Pancreas (tissue), 10 donors: ENCODE data around the gene CTAG1B. TPM values are rescaled to one million over a fixed set of nuclear protein-coding genes. Genes with fewer than 3 reads are reported as not detected.
A peak's percentile ranks its signal among the peaks of the same experiment; 100 is the strongest.

Source experiments
- ATAC-seq, 4 donors: fragments of 200-7000 bp; cut with Tn5 transposase; one replicate each; pipeline versions ENCODE4 v1.8.0 to v1.9.1; 2020; ENCODE audit warnings: mild to moderate bottlenecking in 4 of 4, moderate library complexity in 4 of 4
- DNase-seq, 6 donors: peaks; one replicate each; pipeline ENCODE4 v3.0.0-alpha.2; 2020
- FAIRE-seq: peaks from 2 replicates; lab custom pipeline; 2012; peaks lifted over from hg19 to GRCh38; lab: Jason Lieb, UNC
- H3K27ac ChIP-seq, 4 donors: fragments of 200-600 bp; sonication (generic); 1 replicate in 3 of 4; 2 replicates in 1 of 4; pipeline versions ENCODE4 v1.5.0 to v1.8.0; 2020
- H3K27me3 ChIP-seq, 4 donors: fragments of 200-600 bp; one replicate each; pipeline ENCODE4 v1.8.0; 2021
- H3K36me3 ChIP-seq, 3 donors: fragments of 200-600 bp; sonication (generic) in 1 of 3; one replicate each; pipeline versions ENCODE4 v1.5.0 to v1.8.0; 2020 to 2021
- H3K4me1 ChIP-seq, 3 donors: fragments of 200-600 bp; one replicate each; pipeline ENCODE4 v1.8.0; 2021
- H3K4me3 ChIP-seq, 4 donors: fragments of 200-600 bp; sonication (generic) in 2 of 4; one replicate each; pipeline versions ENCODE4 v1.5.0 to v1.8.0; 2020 to 2021
- H3K9me3 ChIP-seq, 4 donors: fragments of 200-600 bp; one replicate each; pipeline ENCODE4 v1.8.0; 2021
- CTCF ChIP-seq, 4 donors: fragments of 200-600 bp; sonication (generic) in 3 of 4; IDR thresholded peaks; one replicate each; pipeline versions ENCODE4 v1.5.0 to v1.8.0; 2021; ENCODE audit warnings: antibody characterized with exemption in 4 of 4
- WGBS, 2 donors: extraction: QIAGEN DNeasy Blood & Tissue Kit; methylation state at CpG; one replicate each; pipeline ENCODE4 v1.1.7; 2013; 5-methylcytosine and 5-hydroxymethylcytosine counted together
- intact Hi-C, 3 donors: fragments of 100-400 bp; cut with DNase I; formaldehyde crosslinking; loops; one replicate each; pipeline versions ENCODE4 v1.11.1 to v1.14.2; 2022
- polyA plus RNA-seq, 2 donors: library from polyadenylated mRNA; stranded (reverse); fragments of 200-250 nt; gene quantifications; one replicate each; pipeline ENCODE4 v1.2.3, GENCODE V29; 2013
- total RNA-seq, 6 donors: library from RNA; stranded (reverse); fragmentation: NEBNext Ultra II Directional in 4 of 6; extraction: Animal tissue kit (Norgen Biotek cat#: 25700) in 4 of 6; gene quantifications; one replicate each; pipeline versions ENCODE4 v1.2.1 to v1.2.4, GENCODE V29; 2021 to 2023
- donor health status: healthy with polysubstance abuse.
- donor health status: DM: no; HTN: no; CAD: no; lungs with moderate emphysema.
- donor health status: DM: no; HTN: no; CAD: no.
- donor health status: control.
- donor health status: control.
- donor health status: Bipolar disorder and iron deficiency.
- donor health status: DM: yes; HTN: yes; CAD: no.
- donor health status: DM: no; HTN: no; CAD: no.
- donor health status: DM: no; HTN: no; CAD: no.
- donor health status: DM: yes; HTN: yes; CAD: no.

CTAG1B gene
- total and polyA plus RNA-seq, 8 donors = not detected

DNA sequence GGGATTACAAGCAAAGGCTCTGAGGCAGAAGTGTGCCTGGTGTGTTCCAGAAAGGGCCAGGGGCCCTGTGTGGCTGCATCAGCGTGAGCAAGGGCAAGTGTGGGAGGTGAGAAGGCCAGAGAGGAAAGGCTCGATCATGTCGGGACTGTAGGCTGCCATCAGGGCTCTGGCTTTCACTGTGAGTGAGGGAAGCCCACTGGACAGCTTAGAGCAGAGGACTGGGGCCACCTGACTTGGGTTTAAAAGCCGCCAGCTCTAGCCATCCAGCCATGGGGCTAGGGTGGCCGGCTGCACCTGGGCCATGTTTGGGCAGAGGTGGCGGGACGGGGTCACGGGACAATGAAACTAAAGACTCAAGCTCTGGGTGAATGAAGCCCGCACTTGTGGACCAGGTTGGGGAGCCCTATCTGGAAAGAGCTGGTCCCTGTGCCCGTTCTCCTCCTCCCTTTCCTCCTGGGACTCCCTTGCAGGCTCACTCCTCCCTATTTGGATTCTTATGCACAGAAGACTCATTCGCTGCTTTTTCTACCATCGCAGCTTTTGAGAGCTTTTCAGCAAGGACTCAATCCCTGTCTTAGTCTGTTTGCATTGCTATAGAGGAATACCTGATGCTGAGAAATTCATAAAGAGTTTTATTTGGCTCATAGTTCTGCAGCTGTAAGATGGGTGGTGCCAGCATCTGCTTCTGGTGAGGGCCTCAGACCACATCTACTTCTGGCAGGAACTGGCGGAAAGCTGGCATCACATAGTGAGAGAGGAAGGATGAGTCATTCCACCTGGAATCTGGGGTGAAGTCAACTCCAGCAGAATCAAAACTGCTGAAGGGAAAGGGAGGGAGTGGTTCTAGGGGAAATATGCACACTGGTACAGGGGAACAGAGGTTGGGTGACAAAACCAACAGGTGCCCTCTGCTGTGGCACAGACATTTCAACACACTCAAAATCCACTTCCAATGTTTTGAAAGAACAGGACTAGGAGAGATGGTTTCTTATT, 15.3 kb downstream of the CTAG1B start:
- ATAC-seq (peak; percentile 35 to 54 (median 44)), DNase-seq (peak in 1 of 6 donors; percentile 28), FAIRE-seq (no peak)
- Histone ChIP-seq H3K27ac (no peak overlapping the region), H3K4me3 (no peak overlapping the region), H3K27me3 (no peaks in the 10 kb centered on the region), H3K9me3 (no peaks in the 10 kb centered on the region), H3K4me1 (no peaks in the 10 kb centered on the region), H3K36me3 (no peaks in the 10 kb centered on the region)
- 67 to 73% methylated on average over 13 of the region's 13 CpGs for WGBS, 2 donors
- no peak for TF ChIP-seq CTCF (IDR thresholded peaks at IDR 0.05)
- intact Hi-C loops = no loop called here

GRCh38 chrX:154602766-154603437, 16.2 kb downstream of the CTAG1B start:
- no peak for FAIRE-seq

DNA sequence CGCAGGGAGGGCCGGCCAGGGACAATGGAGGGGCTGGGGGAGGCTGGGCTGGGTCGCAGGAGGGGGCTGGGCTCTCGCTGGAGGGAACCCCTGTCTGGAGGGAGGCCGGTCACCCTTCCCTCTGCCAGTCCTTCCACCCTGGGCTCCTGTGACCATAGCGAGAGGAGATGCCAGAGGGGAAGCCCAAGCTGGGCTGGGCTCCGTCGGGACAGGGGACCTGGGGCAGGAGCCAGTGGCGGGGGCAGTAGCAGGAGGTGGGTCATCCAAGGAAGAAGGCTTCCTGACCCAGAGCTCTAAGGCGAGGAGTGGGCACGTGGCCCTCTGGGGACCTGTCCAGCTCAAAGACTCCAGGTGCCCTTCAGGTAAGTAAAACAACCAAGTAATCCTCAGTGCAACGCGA, 16.9 kb downstream of the CTAG1B start:
- H3K36me3 ChIP-seq = no peaks in the 10 kb centered on the region
- ATAC-seq = no peak
- no peaks in the 10 kb centered on the region for H3K27me3 ChIP-seq
- no peak for FAIRE-seq
- TF ChIP-seq CTCF (IDR thresholded peaks at IDR 0.05) = no peak
- no peak overlapping the region for H3K4me3 ChIP-seq
- peak in 1 of 6 donors; percentile 35 for DNase-seq
- intact Hi-C loops = no loop called here
- H3K4me1 ChIP-seq = no peaks in the 10 kb centered on the region
- H3K27ac ChIP-seq = no peak overlapping the region
- 59 to 64% methylated on average over 13 of the region's 13 CpGs for WGBS, 2 donors
- H3K9me3 ChIP-seq = no peaks in the 10 kb centered on the region

More at GRCh38 chrX:154602766-154603437, 16.2 kb downstream of the CTAG1B start:
- Histone ChIP-seq H3K4me1 (no peaks in the 10 kb centered on the region), H3K36me3 (no peaks in the 10 kb centered on the region), H3K4me3 (no peak overlapping the region), H3K27ac (no peak overlapping the region), H3K9me3 (no peaks in the 10 kb centered on the region), H3K27me3 (no peaks in the 10 kb centered on the region)
- ATAC-seq (no peak), DNase-seq (no peak)
- TF ChIP-seq CTCF (IDR thresholded peaks at IDR 0.05) = no peak
- intact Hi-C loops = no loop called here
- WGBS, 2 donors = 77 to 79% methylated on average over 18 of the region's 18 CpGs

DNA sequence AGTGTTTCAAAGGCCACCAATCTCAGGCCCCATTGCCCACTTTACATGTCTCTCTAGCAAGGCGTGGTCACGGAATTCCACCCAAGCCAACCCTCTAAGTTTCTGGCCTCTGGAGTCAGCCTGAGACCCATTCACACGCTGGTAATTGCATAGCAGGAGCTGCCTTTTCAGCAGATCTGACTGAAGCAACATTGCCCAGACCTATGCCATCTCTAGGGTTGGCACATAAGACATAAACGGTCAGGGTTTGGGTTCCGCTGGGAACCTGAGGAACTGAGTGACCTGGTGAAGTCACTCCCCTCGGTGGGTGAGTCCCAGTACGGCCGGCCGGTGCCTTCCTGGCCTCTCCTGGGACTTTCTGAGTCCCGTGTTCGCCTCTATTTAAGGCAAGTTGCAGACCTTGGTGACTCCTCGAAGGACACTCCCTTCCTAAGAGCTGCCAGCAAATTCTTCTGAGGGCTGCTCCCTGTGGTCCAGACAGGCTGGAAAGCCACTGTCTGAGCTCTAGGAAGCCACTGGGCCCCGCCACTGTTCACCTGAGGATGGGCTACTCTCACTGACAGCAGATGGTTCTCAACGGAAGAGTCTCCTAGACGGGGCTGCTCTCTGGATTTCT, 18.2 kb downstream of the CTAG1B start:
- Histone ChIP-seq H3K36me3 (no peaks in the 10 kb centered on the region), H3K27ac (no peak overlapping the region), H3K4me1 (no peaks in the 10 kb centered on the region), H3K27me3 (no peaks in the 10 kb centered on the region), H3K9me3 (no peaks in the 10 kb centered on the region), H3K4me3 (no peak overlapping the region)
- WGBS, 2 donors = 74% methylated on average over 15 of the region's 15 CpGs
- no peak for TF ChIP-seq CTCF (IDR thresholded peaks at IDR 0.05)
- intact Hi-C loops = no loop called here
- DNase-seq (peak in 1 of 6 donors; percentile 21), FAIRE-seq (no peak), ATAC-seq (no peak)
